PC-9 (cell line): Measurements from ENCODE around the gene DIP2C. TPM values are rescaled to one million over a fixed set of nuclear protein-coding genes. Genes with fewer than 3 reads are reported as not detected.

ENCODE experiments used
- BruUV-seq: library from RNA; stranded (reverse); fragments of 400-500 nt; replicated peaks from 2 replicates; lab custom pipeline; 2021; lab: Mats Ljungman, UMichigan
- CTCF ChIA-PET: fragments of 300-600 bp; sonication (Branson Sonifier 250); formaldehyde crosslinking; loops from one replicate; lab custom pipeline; 2022; ENCODE audit warnings: antibody characterized with exemption; lab: Charles Lee
- POLR2A ChIA-PET: fragments of 300-600 bp; sonication (Branson Sonifier 250); formaldehyde crosslinking; loops from one replicate; lab custom pipeline; 2022; ENCODE audit warnings: antibody characterized with exemption; ENCODE audit not compliant: unreplicated experiment; lab: Charles Lee
- DNase-seq, 2 experiments: peaks; one replicate each; pipeline versions ENCODE4 v3.0.0 to v3.0.0-alpha.2; 2015 to 2022; ENCODE audit warnings: mixed read lengths in 1 of 2
- H2AFZ ChIP-seq: fragments of 200-600 bp; sonication (generic); 2 replicates; pipeline ENCODE4 v1.8.1; 2017; ENCODE audit warnings: antibody characterized with exemption
- H3F3A ChIP-seq: fragments of 200-600 bp; sonication (generic); 2 replicates; pipeline ENCODE4 v1.8.1; 2017; ENCODE audit warnings: antibody characterized with exemption, mild to moderate bottlenecking, low read depth; ENCODE audit not compliant: insufficient read depth
- H3K27ac ChIP-seq: fragments of 200-600 bp; sonication (generic); 2 replicates; pipeline ENCODE4 v1.6.1; 2016; ENCODE audit warnings: mixed run types
- H3K27me3 ChIP-seq: fragments of 200-600 bp; sonication (generic); 2 replicates; pipeline ENCODE4 v1.6.1; 2016; ENCODE audit warnings: low read depth, mixed run types; ENCODE audit not compliant: insufficient read depth
- H3K36me3 ChIP-seq: fragments of 200-600 bp; sonication (generic); 2 replicates; pipeline ENCODE4 v1.6.1; 2016; ENCODE audit warnings: low read depth, mixed run types
- H3K4me1 ChIP-seq: fragments of 200-600 bp; sonication (generic); replicated peaks from 2 replicates; pipeline ENCODE4 v1.6.1; 2016; ENCODE audit warnings: mixed run types; ENCODE audit not compliant: insufficient read depth
- H3K4me2 ChIP-seq: fragments of 200-600 bp; sonication (generic); 2 replicates; pipeline ENCODE4 v1.6.1; 2017; ENCODE audit warnings: mixed run types
- H3K4me3 ChIP-seq: fragments of 200-600 bp; sonication (generic); 2 replicates; pipeline ENCODE4 v1.6.1; 2016; ENCODE audit warnings: mixed run types
- H3K79me2 ChIP-seq: fragments of 200-600 bp; sonication (generic); 2 replicates; pipeline ENCODE4 v1.6.1; 2017; ENCODE audit warnings: low read depth, mixed run types
- H3K9me2 ChIP-seq: fragments of 200-600 bp; sonication (generic); 2 replicates; pipeline ENCODE4 v1.8.1; 2017; ENCODE audit warnings: mild to moderate bottlenecking; ENCODE audit not compliant: insufficient read depth
- H3K9me3 ChIP-seq: fragments of 200-600 bp; sonication (generic); 2 replicates; pipeline ENCODE4 v1.8.1; 2016; ENCODE audit warnings: low read depth; ENCODE audit not compliant: insufficient read depth
- H4K20me1 ChIP-seq: fragments of 200-600 bp; sonication (generic); 2 replicates; pipeline ENCODE4 v1.8.1; 2017; ENCODE audit not compliant: insufficient read depth
- CTCF ChIP-seq: fragments of 200-600 bp; sonication (generic); conservative IDR thresholded peaks from 2 replicates; pipeline ENCODE4 v1.6.1; 2017; ENCODE audit warnings: mixed run types, antibody characterized with exemption, mild to moderate bottlenecking, moderate library complexity
- EZH2 ChIP-seq: fragments of 200-600 bp; sonication (generic); IDR thresholded peaks from 2 replicates; pipeline ENCODE4 v1.8.0; 2017; ENCODE audit warnings: antibody characterized with exemption, low read depth
- intact Hi-C: fragments of 100-400 bp; cut with micrococcal nuclease; formaldehyde crosslinking; loops from one replicate; pipeline ENCODE4 v1.10.0; 2022; ENCODE audit not compliant: unreplicated experiment
- total RNA-seq: library from RNA; stranded (reverse); gene quantifications from 2 replicates; pipeline ENCODE4 v1.2.3, GENCODE V29; 2021

DIP2C gene
- total RNA-seq, 1 experiment from 2014 or later: 0.83 TPM

- Histone ChIP-seq H4K20me1 (no peaks in the 10 kb centered on the region), H3K9me3 (no peaks in the 10 kb centered on the region), H3K4me3 (no peak overlapping the region), H3K4me2 (no peak overlapping the region), H3K9me2 (no peaks in the 10 kb centered on the region), H3K36me3 (no peaks in the 10 kb centered on the region), H2AFZ (no peak overlapping the region), H3F3A (no peaks in the 10 kb centered on the region; the same call in 1 of the 2 replicates), H3K79me2 (no peaks in the 10 kb centered on the region), H3K27ac (no peak overlapping the region), H3K27me3 (peaks cover 55% of the 10 kb centered on the region), H3K4me1 (no peaks in the 10 kb centered on the region)
- ChIA-PET CTCF (no interaction called here), POLR2A (no interaction called here)
- BruUV-seq: no TSS peak
- TF ChIP-seq CTCF (no peak), EZH2 (no peak)
- intact Hi-C loops: no loop called here
- DNase-seq: no peak
Measured at GRCh38 chr10:381346-381745, 308.1 kb downstream of the DIP2C start.

DNA sequence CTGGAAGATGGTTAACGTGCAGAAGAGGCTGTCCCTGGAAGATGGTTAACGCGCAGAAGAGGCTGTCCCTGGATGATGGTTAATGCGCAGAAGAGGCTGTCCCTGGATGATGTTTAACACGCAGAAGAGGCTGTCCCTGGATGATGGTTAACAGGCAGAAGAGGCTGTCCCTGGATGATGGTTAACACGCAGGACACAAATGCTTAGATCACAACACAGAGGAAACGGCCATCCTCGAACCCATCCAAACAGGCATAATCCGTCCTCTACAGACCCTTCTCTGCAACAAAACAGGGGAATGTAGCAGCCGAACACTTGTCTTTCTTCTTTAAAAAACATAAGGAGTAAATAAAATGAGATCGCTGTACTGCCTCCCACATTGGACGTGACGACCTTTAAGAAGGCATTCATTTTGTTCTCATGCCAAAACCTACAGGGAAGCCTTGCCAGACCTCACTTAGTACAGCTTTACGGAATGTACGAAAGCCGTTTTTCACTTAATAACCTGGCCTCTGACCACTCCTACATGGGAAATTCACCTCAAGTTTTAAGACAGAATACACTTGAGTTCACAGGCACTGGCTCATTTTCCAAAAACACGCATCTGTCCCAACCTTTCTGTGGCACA is 309.0 kb downstream of the DIP2C start:
- no TSS peak for BruUV-seq
- no peak overlapping the region for H3K4me3 ChIP-seq
- ChIA-PET POLR2A (no interaction called here), CTCF (no interaction called here)
- H3K79me2 ChIP-seq: no peaks in the 10 kb centered on the region
- H3K9me2 ChIP-seq: no peaks in the 10 kb centered on the region
- no peak overlapping the region for H3K27ac ChIP-seq
- no peak for DNase-seq
- H3K36me3 ChIP-seq: no peaks in the 10 kb centered on the region
- no peak overlapping the region for H2AFZ ChIP-seq
- no peaks in the 10 kb centered on the region for H3K9me3 ChIP-seq
- no peaks in the 10 kb centered on the region; the same call in 1 of the 2 replicates for H3F3A ChIP-seq
- H3K4me2 ChIP-seq: no peak overlapping the region
- intact Hi-C loops: no loop called here
- H3K27me3 ChIP-seq: peaks cover 52% of the 10 kb centered on the region
- TF ChIP-seq EZH2 (no peak), CTCF (no peak)
- H4K20me1 ChIP-seq: no peaks in the 10 kb centered on the region
- no peaks in the 10 kb centered on the region for H3K4me1 ChIP-seq

DNA sequence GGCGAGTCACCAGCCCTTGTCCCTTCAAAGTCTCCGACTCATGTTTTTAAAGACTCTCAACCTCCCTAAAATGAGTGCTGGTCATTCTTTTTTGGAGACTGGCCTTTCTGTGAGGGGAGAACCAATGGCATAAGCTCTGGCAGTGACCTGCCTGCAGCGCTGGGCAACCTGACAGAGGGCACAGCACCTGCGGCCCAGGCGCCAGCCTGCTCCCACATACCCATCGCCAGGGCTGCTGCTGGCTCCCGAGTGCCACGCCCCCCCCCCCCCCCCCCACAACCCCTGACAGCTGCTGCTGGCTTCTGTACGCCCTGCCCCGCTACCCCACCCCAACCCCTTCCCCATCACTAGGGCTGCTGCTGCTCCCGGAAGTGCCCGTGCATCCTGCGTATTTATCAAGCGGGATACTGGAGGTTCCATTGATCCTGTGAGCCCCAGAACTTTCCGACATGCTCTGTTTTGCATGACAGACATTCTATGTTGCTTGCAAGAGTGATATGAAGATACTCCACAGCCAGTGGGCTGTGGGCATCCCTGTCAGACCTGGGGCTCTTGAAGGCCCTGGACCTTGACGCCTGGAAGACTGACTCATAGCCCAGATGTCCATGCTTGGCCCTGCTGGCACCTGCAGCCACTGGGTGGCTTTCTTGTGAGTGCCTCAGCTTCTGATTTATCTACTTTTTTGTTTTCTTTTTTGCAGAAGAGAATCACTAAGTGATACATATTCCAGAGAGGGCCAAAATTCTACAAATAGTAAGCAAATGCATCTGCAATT is 310.4 kb downstream of the DIP2C start:
- DNase-seq: no peak

More for the DNA sequence above, 310.4 kb downstream of the DIP2C start:
- CTCF ChIA-PET: no interaction called here
- POLR2A ChIA-PET: no interaction called here
- Histone ChIP-seq H3K27me3 (peaks cover 51% of the 10 kb centered on the region), H2AFZ (no peak overlapping the region), H3K36me3 (no peaks in the 10 kb centered on the region), H4K20me1 (no peaks in the 10 kb centered on the region), H3K27ac (no peak overlapping the region), H3K9me2 (no peaks in the 10 kb centered on the region), H3K4me2 (no peak overlapping the region), H3F3A (no peaks in the 10 kb centered on the region; the same call in 1 of the 2 replicates), H3K79me2 (no peaks in the 10 kb centered on the region), H3K9me3 (no peaks in the 10 kb centered on the region), H3K4me3 (no peak overlapping the region), H3K4me1 (no peaks in the 10 kb centered on the region)
- BruUV-seq: no TSS peak
- intact Hi-C loops: no loop called here
- no peak for TF ChIP-seq CTCF
- TF ChIP-seq EZH2: no peak
